Progenitor cell of endocrine pancreas (in vitro differentiated cells): ENCODE data around the gene BAK1. TPM values are rescaled to one million over a fixed set of nuclear protein-coding genes. Genes with fewer than 3 reads are reported as not detected.
"Not testable (repeated sequence)": the region's sequence is repeated elsewhere in the genome, so short reads cannot be mapped to it uniquely, and the experiment has no call there.

Source experiments
- DNase-seq: peaks from one replicate; pipeline ENCODE4 v3.0.0; 2021; ENCODE audit warnings: low spot score; ENCODE audit not compliant: unreplicated experiment
- H3K27ac Mint-ChIP-seq: 2 replicates; pipeline ENCODE4 v1.8.0; 2021; ENCODE audit warnings: mild to moderate bottlenecking, moderate library complexity, mixed read lengths
- H3K27me3 Mint-ChIP-seq: 2 replicates; pipeline ENCODE4 v1.8.0; 2021; ENCODE audit warnings: mixed read lengths
- H3K36me3 Mint-ChIP-seq: 2 replicates; pipeline ENCODE4 v1.8.0; 2022; ENCODE audit warnings: mixed read lengths; ENCODE audit not compliant: insufficient read depth
- H3K4me1 Mint-ChIP-seq: 2 replicates; pipeline ENCODE4 v1.8.0; 2021; ENCODE audit warnings: low read depth, mixed read lengths
- H3K4me3 Mint-ChIP-seq: 2 replicates; pipeline ENCODE4 v1.8.0; 2021; ENCODE audit warnings: low read depth, mild to moderate bottlenecking, moderate library complexity, mixed read lengths
- H3K9me3 Mint-ChIP-seq: 2 replicates; pipeline ENCODE4 v1.8.0; 2021; ENCODE audit warnings: low read depth, mixed read lengths
- CTCF ChIP-seq: fragments of 200-600 bp; sonication (generic); IDR thresholded peaks from one replicate; pipeline ENCODE4 v1.5.0; 2021; ENCODE audit warnings: antibody characterized with exemption, mild to moderate bottlenecking; ENCODE audit not compliant: unreplicated experiment
- total RNA-seq: library from RNA; stranded (reverse); gene quantifications from 2 replicates; pipeline ENCODE4 v1.2.1, GENCODE V29; 2021

Gene BAK1
- total RNA-seq, 1 donor from 2014 or later: 22.4 TPM

DNA sequence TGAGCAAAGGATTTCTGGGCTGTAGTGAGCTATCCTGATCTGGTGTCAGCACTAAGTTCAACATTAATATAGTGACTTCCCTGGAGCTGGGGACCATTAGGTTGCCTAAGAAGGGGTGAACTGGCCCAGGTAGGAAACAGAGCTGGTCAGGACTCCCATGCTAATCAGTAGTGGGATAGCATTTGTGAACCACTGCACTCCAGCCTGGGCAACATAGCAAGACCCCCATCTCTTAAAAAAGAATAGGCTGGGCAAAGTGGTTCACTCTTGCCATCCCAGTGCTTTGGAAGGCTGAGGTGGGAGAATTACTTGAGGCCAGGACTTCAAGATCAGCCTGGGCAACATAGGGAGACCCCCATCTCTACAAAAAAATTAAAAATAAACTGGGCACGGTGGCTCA is 39.3 kb downstream of the BAK1 start:
- Mint-ChIP-seq H3K27me3 (peaks cover 10% of the 10 kb centered on the region), H3K4me1 (peaks cover 7% of the 10 kb centered on the region), H3K4me3 (no peak overlapping the region), H3K36me3 (no peaks in the 10 kb centered on the region), H3K27ac (no peak overlapping the region), H3K9me3 (no peaks in the 10 kb centered on the region)
- no peak for TF ChIP-seq CTCF
- DNase-seq: no peak

DNA sequence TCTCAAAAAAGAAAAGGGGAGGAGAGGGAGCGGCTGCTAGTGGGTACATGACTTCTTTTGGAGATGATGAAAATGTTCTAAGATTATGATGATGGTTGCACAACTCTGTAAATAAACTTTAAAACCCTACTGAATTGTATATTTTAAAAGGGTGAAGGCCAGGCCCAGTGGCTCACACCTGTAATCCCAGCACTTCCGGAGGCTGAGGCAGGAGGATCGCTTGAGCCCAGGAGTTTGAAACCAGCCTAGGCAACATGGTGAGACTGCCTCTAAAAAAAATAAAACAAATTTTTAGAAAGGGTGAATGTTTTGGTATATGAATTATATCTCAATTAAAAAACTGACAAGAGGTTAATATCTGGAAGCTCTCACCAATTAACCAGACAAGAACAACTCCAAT is 45.4 kb downstream of the BAK1 start:
- peaks cover 2% of the 10 kb centered on the region for H3K27me3 Mint-ChIP-seq
- no peak for DNase-seq
- no peak overlapping the region for H3K27ac Mint-ChIP-seq
- no peaks in the 10 kb centered on the region for H3K36me3 Mint-ChIP-seq
- H3K9me3 Mint-ChIP-seq: peaks cover 5% of the 10 kb centered on the region
- no peak for TF ChIP-seq CTCF
- peaks cover 2% of the 10 kb centered on the region for H3K4me1 Mint-ChIP-seq
- no peak overlapping the region for H3K4me3 Mint-ChIP-seq

DNA sequence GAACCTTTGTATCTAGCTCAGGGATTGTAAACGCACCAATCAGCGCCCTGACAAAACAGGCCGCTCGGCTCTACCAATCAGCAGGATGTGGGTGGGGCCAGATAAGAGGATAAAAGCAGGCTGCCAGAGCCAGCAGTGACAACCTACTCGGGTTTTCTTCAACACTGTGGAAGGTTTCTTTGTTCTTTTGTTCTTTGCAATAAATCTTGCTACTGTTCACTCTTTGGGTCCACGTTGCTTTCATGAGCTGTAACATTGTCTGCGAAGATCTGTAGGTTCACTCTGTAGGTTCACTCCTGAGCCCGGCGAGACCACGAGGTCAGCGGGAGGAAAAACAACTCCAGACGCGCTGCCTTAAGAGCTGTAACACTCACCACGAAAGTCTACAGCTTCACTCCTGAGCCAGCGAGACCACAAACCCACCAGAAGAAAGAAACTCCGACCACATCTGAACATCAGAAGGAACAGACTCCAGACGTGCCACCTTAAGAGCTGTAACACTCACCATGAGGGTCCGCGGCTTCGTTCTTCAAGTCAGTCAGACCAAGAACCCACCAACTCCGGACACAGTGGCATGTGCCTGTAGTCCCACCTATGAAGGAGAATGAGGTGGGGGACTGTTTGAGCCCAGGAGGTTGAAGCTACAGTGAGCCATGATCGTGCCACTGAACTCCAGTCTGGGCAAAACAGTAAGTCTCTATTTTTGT is 46.8 kb downstream of the BAK1 start:
- H3K27me3 Mint-ChIP-seq, H3K4me3 Mint-ChIP-seq: not testable (repeated sequence)

GRCh38 chr6:33532431-33532830 is 47.6 kb downstream of the BAK1 start:
- not testable (repeated sequence) for H3K4me3 Mint-ChIP-seq, H3K27ac Mint-ChIP-seq, DNase-seq, H3K27me3 Mint-ChIP-seq, H3K4me1 Mint-ChIP-seq, H3K9me3 Mint-ChIP-seq, H3K36me3 Mint-ChIP-seq

More for the DNA sequence above, 46.8 kb downstream of the BAK1 start:
- H3K9me3 Mint-ChIP-seq, DNase-seq, H3K36me3 Mint-ChIP-seq, H3K27ac Mint-ChIP-seq, H3K4me1 Mint-ChIP-seq: not testable (repeated sequence)

DNA sequence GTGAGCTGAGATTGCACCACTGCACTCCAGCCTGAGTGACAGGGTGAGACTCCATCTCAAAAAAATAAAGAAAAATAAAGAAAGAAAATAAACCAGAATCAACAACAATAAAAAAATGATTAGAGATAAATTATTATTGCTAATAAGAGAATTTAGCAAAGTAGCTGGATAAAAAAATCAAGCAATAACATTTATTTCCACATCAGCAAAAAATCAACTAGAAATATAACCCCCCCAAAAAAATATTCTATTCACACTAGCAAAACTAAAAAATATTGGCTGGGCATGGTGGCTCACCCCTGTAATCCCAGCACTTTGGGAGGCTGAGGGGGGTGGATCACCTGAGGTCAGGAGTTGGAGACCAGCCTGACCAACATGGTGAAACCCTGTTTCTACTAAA is 49.5 kb downstream of the BAK1 start:
- H3K27me3 Mint-ChIP-seq, H3K36me3 Mint-ChIP-seq, H3K4me1 Mint-ChIP-seq, DNase-seq, H3K27ac Mint-ChIP-seq, H3K9me3 Mint-ChIP-seq, H3K4me3 Mint-ChIP-seq: not testable (repeated sequence)

Other genes starting within 250 kb of the BAK1 start
- 45.5 and 46.6 TPM in 2 replicates for gene KIFC1, start 188.5 kb downstream of the BAK1 start, total RNA-seq
- 58.1 and 58.4 TPM in 2 replicates for gene PHF1, start 169.3 kb downstream of the BAK1 start, total RNA-seq
- gene CUTA, start 162.2 kb downstream of the BAK1 start, total RNA-seq: 252 and 264 TPM in 2 replicates
- gene SYNGAP1, start 160.2 kb downstream of the BAK1 start, total RNA-seq: 59.9 and 60.3 TPM in 2 replicates
- gene ZBTB9, start 125.7 kb downstream of the BAK1 start, total RNA-seq: 15.4 and 15.7 TPM in 2 replicates
- gene ITPR3, start 41.0 kb upstream of the BAK1 start, total RNA-seq: 28.3 and 30.4 TPM in 2 replicates
- gene UQCC2, start 131.4 kb upstream of the BAK1 start, total RNA-seq: 97.2 and 99.4 TPM in 2 replicates
- 0.14 and 0.29 TPM in 2 replicates for gene IP6K3, start 166.6 kb upstream of the BAK1 start, total RNA-seq
- 69.9 and 73.6 TPM in 2 replicates for gene LEMD2, start 208.9 kb upstream of the BAK1 start, total RNA-seq
- gene MLN, start 223.7 kb upstream of the BAK1 start, total RNA-seq: not detected in 2 replicates